ENCODE results near the gene NRXN3. TPM values are rescaled to one million over a fixed set of nuclear protein-coding genes. Genes with fewer than 3 reads are reported as not detected.

The NRXN3 gene
- total and polyA plus RNA-seq, 8 donors: 1.3 to 7.6 (median 1.5) TPM

DNA sequence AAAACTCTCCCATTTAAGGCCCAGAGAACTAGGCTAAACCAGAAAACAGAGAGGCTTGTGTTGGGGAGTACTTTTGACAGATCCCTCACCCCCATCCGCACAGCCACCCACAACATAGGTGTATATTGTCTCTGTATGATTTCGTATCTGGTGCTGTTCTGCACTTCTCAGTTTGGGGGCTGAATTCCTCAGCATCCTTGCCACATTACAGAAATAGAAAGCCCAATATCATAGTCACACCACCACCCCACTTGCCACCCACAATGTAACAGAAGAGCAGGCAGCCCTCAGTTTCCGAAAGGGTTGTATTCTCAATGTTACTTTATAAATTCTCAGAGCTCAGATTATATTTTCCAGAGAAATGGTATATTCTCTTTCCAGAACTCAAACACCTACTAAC is 1090.2 kb downstream of the NRXN3 start:
- H3K9me3 ChIP-seq: no peaks in the 10 kb centered on the region
- ATAC-seq (no peak), DNase-seq (no peak)
- intact Hi-C loops (cut with DNase I): no loop called here
- no peak for TF ChIP-seq CTCF (IDR thresholded peaks at IDR 0.05)
- no peaks in the 10 kb centered on the region for H3K4me1 ChIP-seq
- no peaks in the 10 kb centered on the region for H3K36me3 ChIP-seq
- no peak overlapping the region for H3K4me3 ChIP-seq
- no peak overlapping the region for H3K27ac ChIP-seq
- H3K27me3 ChIP-seq: no peaks in the 10 kb centered on the region

DNA sequence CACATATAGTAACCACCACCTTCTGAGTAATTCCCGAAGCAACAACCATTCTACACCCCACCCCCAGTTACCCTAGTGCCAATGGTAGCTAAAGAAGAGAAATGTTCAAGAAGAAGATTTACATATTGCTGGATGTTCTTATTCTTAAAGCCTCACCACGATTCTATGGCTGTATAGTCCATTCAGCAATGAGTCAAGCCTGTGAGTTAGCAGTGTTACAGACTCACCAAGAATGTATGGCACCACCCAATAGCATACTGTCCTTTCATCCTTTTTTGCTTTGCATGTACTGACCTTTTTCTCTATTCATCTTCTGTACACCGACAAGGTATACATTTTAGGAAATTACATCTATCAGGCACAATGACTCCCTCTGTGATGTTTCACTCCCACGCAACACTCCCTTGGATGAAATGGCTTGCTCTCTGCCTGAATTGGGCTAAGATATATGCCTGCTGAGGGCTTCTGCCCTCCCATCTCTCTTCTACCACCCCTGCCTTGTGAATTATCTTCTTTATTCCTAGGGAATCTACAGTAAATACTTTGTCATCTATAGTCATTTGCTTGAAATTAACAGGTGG is 1095.3 kb downstream of the NRXN3 start:
- TF ChIP-seq CTCF (IDR thresholded peaks at IDR 0.05): no peak
- Histone ChIP-seq H3K27ac (no peak overlapping the region), H3K4me3 (no peak overlapping the region), H3K9me3 (no peaks in the 10 kb centered on the region), H3K4me1 (no peaks in the 10 kb centered on the region), H3K36me3 (no peaks in the 10 kb centered on the region), H3K27me3 (no peaks in the 10 kb centered on the region)
- ATAC-seq (no peak), DNase-seq (no peak)
- intact Hi-C loops (cut with DNase I): no loop called here

GRCh38 chr14:79270361-79270760 is 1100.2 kb downstream of the NRXN3 start:
- no peak for DNase-seq
- intact Hi-C loops (cut with DNase I): no loop called here
- no peaks in the 10 kb centered on the region for H3K9me3 ChIP-seq

GRCh38 chr14:79271122-79271521 is 1100.9 kb downstream of the NRXN3 start:
- H3K4me3 ChIP-seq: no peak overlapping the region
- peaks cover 0 to 6% of the 10 kb centered on the region in 2 donors for H3K27me3 ChIP-seq
- DNase-seq (no peak), ATAC-seq (no peak)
- intact Hi-C loops (cut with DNase I): no loop called here
- H3K27ac ChIP-seq: no peak overlapping the region
- TF ChIP-seq CTCF (IDR thresholded peaks at IDR 0.05): no peak
- no peaks in the 10 kb centered on the region for H3K9me3 ChIP-seq
- no peaks in the 10 kb centered on the region for H3K36me3 ChIP-seq
- H3K4me1 ChIP-seq: no peaks in the 10 kb centered on the region

More at GRCh38 chr14:79270361-79270760, 1100.2 kb downstream of the NRXN3 start:
- no peaks in the 10 kb centered on the region for H3K4me1 ChIP-seq
- H3K36me3 ChIP-seq: no peaks in the 10 kb centered on the region
- no peak for TF ChIP-seq CTCF (IDR thresholded peaks at IDR 0.05)
- no peak overlapping the region for H3K27ac ChIP-seq
- H3K27me3 ChIP-seq: peaks cover 0 to 6% of the 10 kb centered on the region in 2 donors
- no peak for ATAC-seq
- no peak overlapping the region for H3K4me3 ChIP-seq

DNA sequence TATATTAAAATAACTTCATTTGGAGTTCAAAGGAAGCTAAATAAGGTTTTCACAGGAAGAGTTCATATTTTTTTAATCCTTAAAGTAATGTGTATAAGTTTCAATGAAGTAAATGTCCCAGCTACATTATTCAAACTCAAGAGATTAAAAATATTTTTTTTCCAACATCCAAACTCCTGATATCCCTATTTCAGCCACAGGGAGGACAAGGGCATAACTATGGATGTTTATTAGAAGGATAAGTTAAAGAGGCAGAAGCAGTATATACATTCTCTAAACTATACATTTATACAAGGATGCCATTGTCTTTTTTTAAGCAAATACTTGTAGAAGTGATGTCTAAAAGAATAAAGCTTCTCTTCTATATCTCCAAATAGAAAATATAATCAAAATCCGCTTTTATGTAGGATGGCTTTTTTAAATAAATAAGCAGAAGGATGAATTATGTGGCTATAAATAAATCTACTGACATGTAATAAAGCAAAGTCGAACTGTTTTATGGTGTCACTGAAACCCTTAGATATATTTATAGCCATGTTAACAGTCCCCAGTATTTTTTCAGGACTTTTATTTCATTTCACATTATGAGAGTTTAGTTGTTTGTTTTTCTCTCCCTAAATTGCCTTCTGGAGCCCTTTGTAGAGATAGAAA is 1104.6 kb downstream of the NRXN3 start:
- intact Hi-C loops (cut with DNase I): no loop called here
- Histone ChIP-seq H3K27me3 (peaks cover 10 to 36% of the 10 kb centered on the region in 2 donors), H3K4me3 (no peak overlapping the region), H3K27ac (no peak overlapping the region), H3K36me3 (no peaks in the 10 kb centered on the region), H3K4me1 (peaks cover under 1 to 5% of the 10 kb centered on the region in 2 donors), H3K9me3 (no peaks in the 10 kb centered on the region)
- no peak for TF ChIP-seq CTCF (IDR thresholded peaks at IDR 0.05)
- ATAC-seq (no peak), DNase-seq (no peak)

Data from left lung (tissue), 10 donors.